Vagina (tissue), 2 donors: ENCODE results near the gene PTCH2.

ENCODE experiments used
- CTCF ChIP-seq, 3 experiments: fragments of 450-650 bp in 2 of 3; fragments of 200-600 bp in 1 of 3; sonication (generic) in 1 of 3; IDR thresholded peaks; one replicate each; pipeline ENCODE4 v1.5.1; 2017 to 2019; ENCODE audit warnings: antibody characterized with exemption in 3 of 3, mild to moderate bottlenecking in 2 of 3, moderate library complexity in 2 of 3
- POLR2A ChIP-seq, 2 donors: fragments of 450-650 bp; IDR thresholded peaks; one replicate each; pipeline ENCODE4 v1.6.1; 2017; ENCODE audit warnings: antibody characterized with exemption in 2 of 2, mild to moderate bottlenecking in 2 of 2, moderate library complexity in 2 of 2
- POLR2AphosphoS5 ChIP-seq, 2 donors: sonication (generic); formaldehyde crosslinking; IDR thresholded peaks; one replicate each; pipeline ENCODE4 v1.9.0; 2017; ENCODE audit warnings: antibody characterized with exemption in 2 of 2, mild to moderate bottlenecking in 2 of 2, low read depth in 1 of 2; ENCODE audit not compliant: insufficient read depth in 1 of 2

GRCh38 chr1:44807364-44808062, 35.5 kb downstream of the PTCH2 start:
- TF ChIP-seq CTCF (IDR thresholded peaks at IDR 0.05) (no peak), POLR2A (IDR thresholded peaks at IDR 0.05) (no peak), POLR2AphosphoS5 (IDR thresholded peaks at IDR 0.05; ENCODE audit: insufficient read depth in 1 of 2, low read depth in 1 of 2) (peak; percentile 90)
